H1 (cell line): ENCODE measurements around the gene CARD11. TPM values are rescaled to one million over a fixed set of nuclear protein-coding genes. Genes with fewer than 3 reads are reported as not detected.

ENCODE experiments used
- CTCF ChIA-PET: fragments of 300-600 bp; sonication (Branson Sonifier 250); formaldehyde crosslinking; loops from one replicate; lab custom pipeline; 2021; ENCODE audit not compliant: partially characterized antibody; lab: Charles Lee
- POLR2A ChIA-PET: fragments of 300-600 bp; sonication (Branson Sonifier 250); formaldehyde crosslinking; loops from one replicate; lab custom pipeline; 2021; ENCODE audit warnings: inconsistent platforms; ENCODE audit not compliant: partially characterized antibody; lab: Charles Lee
- DNase-seq, 2 experiments: peaks; one replicate each; pipeline versions ENCODE4 v3.0.0 to v3.0.0-alpha.2; 2010 to 2022; ENCODE audit warnings: low spot score in 2 of 2, low read depth in 1 of 2, mixed read lengths in 1 of 2
- FAIRE-seq: peaks from 2 replicates; lab custom pipeline; 2011; peaks lifted over from hg19 to GRCh38; lab: Jason Lieb, UNC
- H2AFZ ChIP-seq: 2 replicates; pipeline ENCODE4 v1.8.1; 2012; ENCODE audit warnings: low read length, inconsistent platforms
- H2AK5ac ChIP-seq: 2 replicates; pipeline ENCODE4 v1.6.1; 2013; ENCODE audit warnings: low read depth, low read length
- H2BK120ac ChIP-seq: replicated peaks from 2 replicates; pipeline ENCODE3; 2013; ENCODE audit warnings: low read depth, low read length, inconsistent platforms
- H2BK12ac ChIP-seq: 2 replicates; pipeline ENCODE4 v1.6.1; 2013; ENCODE audit warnings: low read depth, low read length
- H2BK15ac ChIP-seq: 2 replicates; pipeline ENCODE4 v1.6.1; 2013; ENCODE audit warnings: low read length
- H2BK20ac ChIP-seq: 2 replicates; pipeline ENCODE4 v1.6.1; 2013; ENCODE audit warnings: low read length
- H2BK5ac ChIP-seq: 2 replicates; pipeline ENCODE4 v1.6.1; 2013; ENCODE audit warnings: low read depth, low read length
- H3K14ac ChIP-seq: 2 replicates; pipeline ENCODE4 v1.6.1; 2013; ENCODE audit warnings: inconsistent platforms; ENCODE audit not compliant: insufficient read length
- H3K18ac ChIP-seq: 2 replicates; pipeline ENCODE4 v1.6.1; 2013; ENCODE audit warnings: low read length; ENCODE audit errors: extremely low read depth
- H3K23ac ChIP-seq: 2 replicates; pipeline ENCODE4 v1.6.1; 2013; ENCODE audit warnings: inconsistent platforms; ENCODE audit not compliant: insufficient read length
- H3K23me2 ChIP-seq: 2 replicates; pipeline ENCODE4 v1.6.1; 2013; ENCODE audit warnings: low read depth, low read length
- H3K27ac ChIP-seq: 2 replicates; pipeline ENCODE4 v1.6.1; 2011; ENCODE audit warnings: low read depth, low read length, inconsistent platforms
- H3K27me3 ChIP-seq, 4 experiments: replicated peaks in 1 of 4; 1 replicate in 1 of 4; 2 replicates in 3 of 4; pipeline versions ENCODE4 v1.6.1 to v1.8.1; 2011 to 2013; ENCODE audit warnings: low read length in 3 of 4, mild to moderate bottlenecking in 3 of 4, inconsistent platforms in 2 of 4, mixed read lengths in 2 of 4, moderate library complexity in 1 of 4; ENCODE audit not compliant: control insufficient read depth in 3 of 4, insufficient read depth in 3 of 4; ENCODE audit errors: extremely low read depth in 1 of 4
- H3K36me3 ChIP-seq, 4 experiments: 2 replicates each; pipeline versions ENCODE4 v1.6.1 to v1.8.1; 2011 to 2013; ENCODE audit warnings: mild to moderate bottlenecking in 4 of 4, low read length in 3 of 4, moderate library complexity in 2 of 4, control low read depth in 1 of 4, inconsistent platforms in 1 of 4; ENCODE audit not compliant: insufficient read depth in 4 of 4, control insufficient read depth in 2 of 4
- H3K4ac ChIP-seq: replicated peaks from 2 replicates; pipeline ENCODE3; 2013; ENCODE audit warnings: low read length, low read depth, mixed read lengths, inconsistent platforms; ENCODE audit not compliant: insufficient read length
- H3K4me1 ChIP-seq, 4 experiments: replicated peaks in 1 of 4; 1 replicate in 1 of 4; 2 replicates in 3 of 4; pipeline versions ENCODE4 v1.6.1 to v1.8.1; 2011 to 2013; ENCODE audit warnings: low read length in 3 of 4, inconsistent platforms in 2 of 4, mixed read lengths in 1 of 4; ENCODE audit not compliant: insufficient read depth in 4 of 4, control insufficient read depth in 3 of 4
- H3K4me2 ChIP-seq, 2 experiments: 2 replicates each; pipeline versions ENCODE4 v1.6.1 to v1.8.1; 2011 to 2013; ENCODE audit warnings: low read depth in 2 of 2, low read length in 2 of 2, control low read depth in 1 of 2, inconsistent platforms in 1 of 2, mild to moderate bottlenecking in 1 of 2; ENCODE audit not compliant: insufficient read depth in 1 of 2
- H3K4me3 ChIP-seq, 4 experiments: fragments of 200-600, 300-600 bp in 1 of 4; sonication (generic), shearing (Covaris generic), sonication (Bioruptor Twin) in 1 of 4; 2 replicates each; pipeline versions ENCODE4 v1.5.1 to v1.8.1; 2011 to 2016; ENCODE audit warnings: low read length in 4 of 4, low read depth in 3 of 4, control low read depth in 2 of 4, inconsistent platforms in 2 of 4, mild to moderate bottlenecking in 2 of 4, mixed read lengths in 1 of 4, moderate library complexity in 1 of 4; ENCODE audit not compliant: insufficient read depth in 2 of 4; ENCODE audit errors: extremely low read depth in 1 of 4
- H3K56ac ChIP-seq: replicated peaks from 2 replicates; pipeline ENCODE3; 2013; ENCODE audit warnings: low read depth, mild to moderate bottlenecking, mixed read lengths, low read length, inconsistent platforms; ENCODE audit not compliant: insufficient read length
- H3K79me1 ChIP-seq: 2 replicates; pipeline ENCODE4 v1.6.1; 2013; ENCODE audit warnings: low read depth, low read length, control low read depth
- H3K79me2 ChIP-seq, 2 experiments: 2 replicates each; pipeline versions ENCODE4 v1.6.1 to v1.8.1; 2012 to 2013; ENCODE audit warnings: low read length in 2 of 2, mild to moderate bottlenecking in 2 of 2, inconsistent platforms in 1 of 2; ENCODE audit not compliant: insufficient read depth in 2 of 2, control insufficient read depth in 1 of 2
- H3K9ac ChIP-seq, 4 experiments: replicated peaks in 1 of 4; 1 replicate in 1 of 4; 2 replicates in 3 of 4; pipeline versions ENCODE4 v1.6.1 to v1.8.1; 2011 to 2013; ENCODE audit warnings: low read depth in 3 of 4, low read length in 3 of 4, control low read depth in 2 of 4, mild to moderate bottlenecking in 2 of 4, moderate library complexity in 2 of 4, inconsistent platforms in 1 of 4; ENCODE audit errors: extremely low read depth in 1 of 4
- H3K9me3 ChIP-seq, 2 experiments: 2 replicates each; pipeline versions ENCODE4 v1.6.1 to v1.8.1; 2012 to 2013; ENCODE audit warnings: mild to moderate bottlenecking in 2 of 2, moderate library complexity in 2 of 2, control low read depth in 1 of 2, inconsistent platforms in 1 of 2, low read depth in 1 of 2, low read length in 1 of 2, mixed read lengths in 1 of 2; ENCODE audit not compliant: insufficient read depth in 2 of 2
- H4K20me1 ChIP-seq, 2 experiments: replicated peaks in 1 of 2; 2 replicates each; pipeline versions ENCODE3 to v1.8.1; 2011 to 2013; ENCODE audit warnings: inconsistent platforms in 2 of 2, low read length in 2 of 2, mild to moderate bottlenecking in 1 of 2; ENCODE audit not compliant: insufficient read depth in 2 of 2, control insufficient read depth in 1 of 2
- H4K5ac ChIP-seq: 2 replicates; pipeline ENCODE4 v1.6.1; 2013; ENCODE audit warnings: low read length, low read depth, mixed read lengths, inconsistent platforms; ENCODE audit not compliant: insufficient read length
- H4K8ac ChIP-seq: 2 replicates; pipeline ENCODE4 v1.8.0; 2013; ENCODE audit warnings: mild to moderate bottlenecking, moderate library complexity, low read length, inconsistent platforms; ENCODE audit not compliant: insufficient read depth; ENCODE audit errors: extremely low read depth
- H4K91ac ChIP-seq: replicated peaks from 2 replicates; pipeline ENCODE3; 2013; ENCODE audit warnings: low read length, mixed read lengths, inconsistent platforms; ENCODE audit not compliant: insufficient read length
- POLR2AphosphoS5 ChIP-seq: IDR thresholded peaks from 2 replicates; pipeline ENCODE4 v1.6.1; 2011; ENCODE audit warnings: low read depth, low read length
- WGBS, 2 experiments: shearing (Covaris generic) in 1 of 2; methylation state at CpG; one replicate each; pipeline versions ENCODE4 v1.1.6 to v1.1.7; 2013 to 2015; ENCODE audit warnings: low lambda C conversion rate in 2 of 2, mixed read lengths in 2 of 2, inconsistent platforms in 1 of 2, low coverage in 1 of 2, missing lambda C conversion rate in 1 of 2; ENCODE audit not compliant: insufficient replicate concordance in 2 of 2, insufficient coverage in 1 of 2, insufficient read length in 1 of 2; ENCODE audit errors: extremely low coverage in 1 of 2, missing lambda C conversion rate in 1 of 2; 5-methylcytosine and 5-hydroxymethylcytosine counted together
- polyA plus RNA-seq, 7 experiments: library from polyadenylated mRNA; depleted of rRNA in 3 of 7; stranded (reverse) in 5 of 7; unstranded in 2 of 7; fragments of >200 nt in 5 of 7; fragments of 200-250 nt in 2 of 7; gene quantifications; 1 replicate in 5 of 7; 2 replicates in 1 of 7; 4 replicates in 1 of 7; pipeline versions ENCODE4 v1.2.1 to v1.2.3, GENCODE V29; 2011 to 2013; ENCODE audit warnings: missing spikeins in 2 of 7, mixed read lengths in 2 of 7
- total RNA-seq: library from RNA; stranded (reverse); fragmentation: NEBNext Ultra II Directional; extraction: Animal tissue kit (Norgen Biotek cat#: 25700); gene quantifications from 2 replicates; pipeline ENCODE4 v1.2.1, GENCODE V29; 2021

The CARD11 gene
- total and polyA plus RNA-seq, 2 of the 8 experiments (the other 6 are each of a cell fraction or from before 2014, with no cell fraction given): 12.6 to 29.8 TPM

GRCh38 chr7:3075441-3075840, 31.8 kb upstream of the CARD11 start:
- Histone ChIP-seq H3K9me3 (peaks cover 0 to 4% of the 10 kb centered on the region in 2 experiments; a peak in 1 of 4 replicates), H3K4me1 (no peaks in the 10 kb centered on the region; a peak in 1 of 7 replicates), H2AFZ (no peak overlapping the region), H3K23me2 (no peaks in the 10 kb centered on the region; the same call in 1 of the 2 replicates), H3K4me3 (no peak overlapping the region), H3K36me3 (no peaks in the 10 kb centered on the region), H3K18ac (no peak overlapping the region), H4K8ac (no peak overlapping the region), H3K27me3 (no peaks in the 10 kb centered on the region), H4K20me1 (no peaks in the 10 kb centered on the region), H3K27ac (no peak overlapping the region), H3K14ac (no peak overlapping the region), H2AK5ac (no peak overlapping the region), H3K4me2 (no peak overlapping the region), H3K79me2 (no peaks in the 10 kb centered on the region), H3K23ac (no peak overlapping the region), H2BK15ac (no peak overlapping the region), H2BK12ac (no peak overlapping the region), H3K4ac (no peak overlapping the region), H2BK120ac (no peak overlapping the region), H3K9ac (no peak overlapping the region), H2BK5ac (no peak overlapping the region), H4K5ac (no peak overlapping the region), H4K91ac (no peak overlapping the region), H3K79me1 (no peaks in the 10 kb centered on the region), H3K56ac (no peak overlapping the region), H2BK20ac (no peak overlapping the region)
- 79% methylated on average over 4 of the region's 4 CpGs; no CpG with 5 or more reads in 1 of the 2 experiments for WGBS, 2 experiments
- CTCF ChIA-PET: interaction anchor here (0.9 to 4.3 kb wide), 6 partner anchors 9 to 189 kb away, joined by 3 to 22 read pairs (median 4); no protein-coding TSS in a partner anchor
- FAIRE-seq (no peak), DNase-seq (no peak)
- no peak for TF ChIP-seq POLR2AphosphoS5
- POLR2A ChIA-PET: no interaction called here
